Measurements from ENCODE around the gene RAPH1.
"Not testable (repeated sequence)": the region's sequence is repeated elsewhere in the genome, so short reads cannot be mapped to it uniquely, and the experiment has no call there.

The RAPH1 gene

DNA sequence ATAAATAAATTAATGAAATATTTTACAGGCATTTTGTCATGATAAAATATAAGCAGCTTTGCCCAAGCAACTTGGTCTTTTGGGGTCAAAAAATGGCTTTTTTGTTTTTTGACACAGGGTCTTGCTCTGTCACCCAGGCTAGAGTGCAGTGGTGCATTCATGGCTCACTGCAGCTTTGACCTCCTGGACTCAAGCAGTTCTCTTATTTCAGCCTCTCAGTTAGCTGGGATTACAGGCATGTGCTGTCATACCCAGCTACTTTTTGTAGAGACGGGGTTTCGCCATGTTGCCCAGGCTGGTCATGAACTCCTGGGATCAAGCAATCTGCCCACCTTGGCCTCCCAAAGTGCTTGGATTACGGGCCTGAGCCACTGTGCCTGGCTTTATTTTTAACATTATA lies 155.9 kb downstream of the RAPH1 start:
- DNase-seq (ENCODE audit: low read depth) = peak; percentile 13
- H3K4me3 ChIP-seq (ENCODE audit: low read depth, low read length) = no peak overlapping the region
- TF ChIP-seq, protein P1, sequence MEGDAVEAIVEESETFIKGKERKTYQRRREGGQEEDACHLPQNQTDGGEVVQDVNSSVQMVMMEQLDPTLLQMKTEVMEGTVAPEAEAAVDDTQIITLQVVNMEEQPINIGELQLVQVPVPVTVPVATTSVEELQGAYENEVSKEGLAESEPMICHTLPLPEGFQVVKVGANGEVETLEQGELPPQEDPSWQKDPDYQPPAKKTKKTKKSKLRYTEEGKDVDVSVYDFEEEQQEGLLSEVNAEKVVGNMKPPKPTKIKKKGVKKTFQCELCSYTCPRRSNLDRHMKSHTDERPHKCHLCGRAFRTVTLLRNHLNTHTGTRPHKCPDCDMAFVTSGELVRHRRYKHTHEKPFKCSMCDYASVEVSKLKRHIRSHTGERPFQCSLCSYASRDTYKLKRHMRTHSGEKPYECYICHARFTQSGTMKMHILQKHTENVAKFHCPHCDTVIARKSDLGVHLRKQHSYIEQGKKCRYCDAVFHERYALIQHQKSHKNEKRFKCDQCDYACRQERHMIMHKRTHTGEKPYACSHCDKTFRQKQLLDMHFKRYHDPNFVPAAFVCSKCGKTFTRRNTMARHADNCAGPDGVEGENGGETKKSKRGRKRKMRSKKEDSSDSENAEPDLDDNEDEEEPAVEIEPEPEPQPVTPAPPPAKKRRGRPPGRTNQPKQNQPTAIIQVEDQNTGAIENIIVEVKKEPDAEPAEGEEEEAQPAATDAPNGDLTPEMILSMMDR (conservative IDR thresholded peaks at IDR 0.05; ENCODE audit: low read depth, low read length) = no peak

DNA sequence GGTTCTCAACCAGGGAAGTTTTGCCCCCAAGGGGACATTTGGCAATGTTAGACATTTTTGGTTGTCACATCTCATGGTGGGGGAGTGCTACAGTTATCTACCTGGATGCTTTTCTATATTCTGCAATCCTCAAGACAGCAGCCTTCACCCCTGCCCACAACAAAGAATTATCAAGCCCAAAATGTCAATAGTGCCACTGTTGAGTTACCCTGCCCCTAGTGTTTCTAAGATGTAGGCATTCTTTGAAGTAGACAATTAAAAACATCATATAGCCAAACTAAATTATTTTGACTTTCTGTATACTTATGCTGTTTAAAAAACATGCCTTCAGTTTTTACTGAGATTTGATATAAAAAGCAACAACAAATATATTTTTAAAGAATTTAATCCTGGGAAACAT lies 158.9 kb downstream of the RAPH1 start:
- no peak for DNase-seq (ENCODE audit: low read depth)
- H3K4me3 ChIP-seq (ENCODE audit: low read depth, low read length) = no peak overlapping the region
- TF ChIP-seq, protein P1 (conservative IDR thresholded peaks at IDR 0.05; ENCODE audit: low read depth, low read length) = peak; percentile 22

DNA sequence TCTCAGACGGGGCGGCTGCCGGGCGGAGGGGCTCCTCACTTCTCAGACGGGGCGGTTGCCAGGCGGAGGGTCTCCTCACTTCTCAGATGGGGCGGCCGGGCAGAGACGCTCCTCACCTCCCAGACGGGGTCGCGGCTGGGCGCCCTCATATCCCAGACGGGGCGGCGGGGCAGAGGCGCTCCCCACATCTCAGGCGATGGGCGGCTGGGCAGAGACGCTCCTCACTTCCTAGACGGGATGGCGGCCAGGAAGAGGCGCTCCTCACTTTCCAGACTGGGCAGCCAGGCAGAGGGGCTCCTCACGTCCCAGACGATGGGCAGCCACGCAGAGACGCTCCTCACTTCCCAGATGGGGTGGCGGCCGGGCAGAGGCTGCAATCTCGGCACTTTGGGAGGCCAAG lies 162.4 kb downstream of the RAPH1 start:
- not testable (repeated sequence) for H3K4me3 ChIP-seq (ENCODE audit: low read depth, low read length); DNase-seq (ENCODE audit: low read depth)

DNA sequence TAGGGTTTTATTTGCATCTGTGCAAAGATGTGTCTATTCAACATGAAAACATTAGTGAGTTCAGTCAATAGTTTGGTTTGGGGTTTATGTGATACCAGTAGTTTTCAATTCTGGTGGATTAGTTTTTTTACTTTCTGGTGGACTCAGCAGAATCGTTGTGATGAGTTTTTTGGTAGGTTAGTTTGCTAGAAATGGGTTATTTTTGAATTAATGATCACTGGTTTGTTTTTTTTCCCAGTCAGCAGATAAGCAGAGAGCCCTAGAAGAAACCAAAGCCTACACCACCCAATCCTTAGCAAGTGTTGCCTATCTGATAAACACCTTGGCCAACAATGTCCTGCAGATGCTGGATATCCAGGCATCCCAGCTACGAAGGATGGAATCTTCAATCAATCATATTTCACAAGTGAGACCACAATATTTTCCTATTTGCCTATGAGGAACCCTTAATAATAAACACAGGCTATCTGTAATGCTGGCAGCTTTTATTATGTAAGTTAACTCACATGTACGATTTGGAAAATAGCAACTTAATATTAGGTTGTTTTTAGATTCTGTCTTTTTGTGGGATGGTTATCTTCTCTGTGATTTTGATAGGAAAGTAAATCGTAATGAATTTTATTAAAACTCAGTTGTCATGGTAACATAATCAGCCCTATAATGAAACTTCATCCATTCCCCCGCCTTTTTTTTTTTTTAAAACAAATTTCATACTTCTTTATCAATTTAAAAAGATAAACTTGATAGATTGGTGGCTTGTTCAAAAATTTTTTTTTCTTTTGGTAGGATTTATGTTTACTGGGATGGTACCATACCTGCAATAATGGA lies 168.2 kb downstream of the RAPH1 start:
- no peak for DNase-seq (ENCODE audit: low read depth)
- TF ChIP-seq, protein P1 (conservative IDR thresholded peaks at IDR 0.05; ENCODE audit: low read depth, low read length) = no peak
- H3K4me3 ChIP-seq (ENCODE audit: low read depth, low read length) = no peak overlapping the region

DNA sequence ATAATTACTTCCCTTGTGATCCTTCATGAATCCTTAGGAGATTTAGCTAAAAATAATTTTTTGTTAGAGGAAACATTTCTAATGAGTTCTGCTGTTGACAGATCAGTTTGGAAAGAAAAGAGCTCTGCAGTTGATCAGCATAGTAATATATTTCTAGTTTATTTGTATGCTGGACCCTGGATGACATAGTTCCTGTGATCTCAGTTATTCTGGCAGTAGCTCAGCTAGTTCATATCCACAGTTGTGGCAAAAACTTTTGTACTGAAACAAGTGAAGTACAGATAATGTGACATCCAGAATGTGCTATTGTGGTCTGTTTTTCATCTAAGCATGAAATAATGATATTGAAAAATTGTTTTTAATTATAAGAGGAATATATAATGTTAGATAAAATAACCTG lies 173.2 kb downstream of the RAPH1 start:
- DNase-seq (ENCODE audit: low read depth) = peak; percentile 37
- no peak overlapping the region for H3K4me3 ChIP-seq (ENCODE audit: low read depth, low read length)
- TF ChIP-seq, protein P1 (conservative IDR thresholded peaks at IDR 0.05; ENCODE audit: low read depth, low read length) = no peak

DNA sequence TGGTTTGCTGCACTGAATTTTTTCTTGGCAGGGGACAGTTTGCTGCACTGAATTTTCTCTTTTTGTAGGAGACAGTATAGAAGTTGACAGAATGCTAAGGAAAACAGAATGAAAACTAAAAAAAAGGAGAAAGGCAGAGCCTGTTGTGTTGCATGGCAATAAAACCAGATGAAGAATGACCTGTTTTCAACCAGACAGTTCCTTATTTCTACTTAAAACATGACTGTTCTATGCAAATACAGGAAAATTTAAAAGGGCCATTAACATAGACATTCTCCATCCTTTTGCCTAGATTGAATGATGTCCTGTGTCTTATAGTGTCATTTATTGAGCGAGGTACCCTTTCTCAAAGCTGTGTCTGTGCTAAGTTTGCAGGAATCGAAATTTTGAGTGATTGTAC lies 173.6 kb downstream of the RAPH1 start:
- no peak for DNase-seq (ENCODE audit: low read depth)
- TF ChIP-seq, protein P1 (conservative IDR thresholded peaks at IDR 0.05; ENCODE audit: low read depth, low read length) = no peak
- no peak overlapping the region for H3K4me3 ChIP-seq (ENCODE audit: low read depth, low read length)

DNA sequence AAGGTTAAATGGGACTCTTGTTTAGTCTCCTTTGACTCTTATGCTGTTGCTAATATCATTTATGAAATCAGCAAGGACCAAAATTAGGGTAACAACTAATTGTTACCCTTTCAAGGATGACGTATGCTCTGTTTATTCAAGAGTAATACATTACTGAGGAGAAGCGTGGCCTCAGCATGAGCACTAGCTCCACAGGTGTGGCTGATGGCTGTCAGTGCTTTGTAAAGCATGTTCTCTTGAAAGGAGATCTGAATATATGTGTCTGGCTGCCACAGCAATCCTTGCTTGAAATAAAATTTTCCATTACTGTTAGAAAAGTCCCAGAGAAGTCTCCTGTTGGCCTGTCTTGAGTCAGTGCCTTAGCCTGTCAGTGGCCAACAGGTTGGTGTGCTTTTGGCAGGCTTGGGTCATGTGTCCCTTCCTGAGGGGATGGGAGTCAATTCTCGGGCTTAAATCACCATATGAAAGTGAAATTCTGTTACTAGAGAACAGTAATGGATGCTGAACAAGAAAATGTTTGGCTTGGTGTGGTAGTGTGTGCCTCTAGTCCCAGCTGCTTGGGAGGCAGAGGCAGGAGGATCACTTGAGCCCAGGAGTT lies 174.2 kb downstream of the RAPH1 start:
- DNase-seq (ENCODE audit: low read depth) = no peak
- no peak overlapping the region for H3K4me3 ChIP-seq (ENCODE audit: low read depth, low read length)
- TF ChIP-seq, protein P1 (conservative IDR thresholded peaks at IDR 0.05; ENCODE audit: low read depth, low read length) = no peak
